GM12878 (cell line): ENCODE measurements around the gene HS6ST1. TPM values are rescaled to one million over a fixed set of nuclear protein-coding genes. Genes with fewer than 3 reads are reported as not detected.

Experiments used
- ATAC-seq: fragments of 200-7000 bp; cut with Tn5 transposase; 3 replicates; pipeline ENCODE4 v1.9.1; 2020; ENCODE audit warnings: mild to moderate bottlenecking, moderate library complexity
- BruUV-seq: library from RNA; stranded (reverse); fragments of 400-500 nt; replicated peaks from 2 replicates; lab custom pipeline; 2021; lab: Mats Ljungman, UMichigan
- CTCF ChIA-PET: fragments of 300-600 bp; sonication (Branson Sonifier 250); formaldehyde crosslinking; extraction: SDS; loops from one replicate; lab custom pipeline; 2021; ENCODE audit warnings: inconsistent platforms; lab: Yijun Ruan, JAX
- POLR2A ChIA-PET: fragments of 350-600 bp; formaldehyde crosslinking; extraction: SDS; loops from one replicate; lab custom pipeline; 2021; ENCODE audit warnings: inconsistent platforms; lab: Charles Lee
- RAD21 ChIA-PET: fragments of 300-600 bp; sonication (Branson Sonifier 250); formaldehyde crosslinking; loops from one replicate; lab custom pipeline; 2023; ENCODE audit warnings: antibody characterized with exemption; ENCODE audit not compliant: unreplicated experiment; lab: Charles Lee
- SMC1A ChIA-PET: fragments of 300-600 bp; sonication (Branson Sonifier 250); formaldehyde crosslinking; loops from one replicate; lab custom pipeline; 2023; ENCODE audit not compliant: unreplicated experiment, uncharacterized antibody; lab: Charles Lee
- DNase-seq: peaks from one replicate; pipeline ENCODE4 v3.0.0-alpha.2; 2011; ENCODE audit warnings: low read depth, low spot score
- FAIRE-seq: peaks from 3 replicates; lab custom pipeline; 2011; peaks lifted over from hg19 to GRCh38; lab: Jason Lieb, UNC
- H2AFZ ChIP-seq: 2 replicates; pipeline ENCODE4 v1.6.0; 2011; ENCODE audit warnings: low read depth, low read length, control low read depth; ENCODE audit not compliant: control insufficient read depth
- H3K27ac ChIP-seq: 2 replicates; pipeline ENCODE4 v1.5.1; 2011; ENCODE audit warnings: control low read depth; ENCODE audit not compliant: control insufficient read depth, insufficient read depth
- H3K27me3 ChIP-seq, 2 experiments: replicated peaks in 1 of 2; 2 replicates each; pipeline versions ENCODE4 v1.6.0 to v1.6.1; 2011; ENCODE audit warnings: low read length in 1 of 2; ENCODE audit not compliant: control insufficient read depth in 2 of 2, insufficient read depth in 2 of 2
- H3K36me3 ChIP-seq, 2 experiments: 2 replicates each; pipeline ENCODE4 v1.5.1; 2011; ENCODE audit warnings: low read length in 1 of 2; ENCODE audit not compliant: control insufficient read depth in 2 of 2, insufficient read depth in 2 of 2
- H3K4me1 ChIP-seq: 2 replicates; pipeline ENCODE4 v1.6.1; 2011; ENCODE audit warnings: mild to moderate bottlenecking, low read length, moderate library complexity, mixed read lengths; ENCODE audit not compliant: control insufficient read depth, insufficient read depth
- H3K4me2 ChIP-seq: 2 replicates; pipeline ENCODE4 v1.6.0; 2011; ENCODE audit warnings: control low read depth; ENCODE audit not compliant: control insufficient read depth, insufficient read depth
- H3K4me3 ChIP-seq: fragments of 200-600 bp; sonication (generic); 2 replicates; pipeline ENCODE4 v1.5.1; 2016
- H3K79me2 ChIP-seq: 2 replicates; pipeline ENCODE4 v1.6.0; 2011; ENCODE audit warnings: low read length; ENCODE audit not compliant: control insufficient read depth, insufficient read depth
- H3K9ac ChIP-seq: 2 replicates; pipeline ENCODE4 v1.8.0; 2011; ENCODE audit warnings: low read length, control low read depth, mixed read lengths; ENCODE audit not compliant: control insufficient read depth, insufficient read depth
- H3K9me3 ChIP-seq: replicated peaks from 3 replicates; pipeline ENCODE4 v1.5.1; 2011; ENCODE audit warnings: mild to moderate bottlenecking, low read length; ENCODE audit not compliant: control insufficient read depth, insufficient read depth
- H4K20me1 ChIP-seq: 2 replicates; pipeline ENCODE4 v1.6.0; 2011; ENCODE audit not compliant: control insufficient read depth, insufficient read depth
- EP300 ChIP-seq, 2 experiments: fragments of 150-350 bp in 1 of 2; IDR thresholded peaks; 2 replicates each; pipeline ENCODE4 v1.6.1; 2011 to 2012; ENCODE audit warnings: low read depth in 2 of 2, low read length in 2 of 2, borderline replicate concordance in 1 of 2, improper control_type of control experiment in 1 of 2, inconsistent platforms in 1 of 2; ENCODE audit not compliant: control insufficient read depth in 1 of 2
- PAX8 ChIP-seq: fragments of 450-650 bp; IDR thresholded peaks from 2 replicates; pipeline ENCODE4 v1.6.1; 2017; ENCODE audit warnings: mild to moderate bottlenecking, moderate library complexity
- REST ChIP-seq: IDR thresholded peaks from 2 replicates; pipeline ENCODE4 v1.6.1; 2012; ENCODE audit warnings: mild to moderate bottlenecking, low read depth, low read length
- ZBTB33 ChIP-seq: fragments of 450-650 bp; IDR thresholded peaks from 2 replicates; pipeline ENCODE4 v1.6.1; 2017; ENCODE audit warnings: mild to moderate bottlenecking
- ZNF207 ChIP-seq: fragments of 450-650 bp; IDR thresholded peaks from 2 replicates; pipeline ENCODE4 v1.6.1; 2014; ENCODE audit warnings: antibody characterized with exemption, mild to moderate bottlenecking, borderline replicate concordance
- WGBS: methylation state at CpG from one replicate; pipeline ENCODE4 v1.1.6; 2016; ENCODE audit warnings: low lambda C conversion rate; ENCODE audit not compliant: insufficient replicate concordance, insufficient coverage; ENCODE audit errors: missing lambda C conversion rate; 5-methylcytosine and 5-hydroxymethylcytosine counted together
- in situ Hi-C: fragments of 300-500 bp; cut with MboI; formaldehyde crosslinking; loops from 9 replicates; pipeline ENCODE4 v1.14.3; 2018; ENCODE audit warnings: mixed read lengths
- intact Hi-C: fragments of 100-400 bp; cut with micrococcal nuclease; formaldehyde crosslinking; loops from one replicate; pipeline ENCODE4 v1.14.2; 2022; ENCODE audit not compliant: unreplicated experiment
- polyA plus RNA-seq, 11 experiments: library from polyadenylated mRNA; depleted of rRNA in 4 of 11; unstranded in 6 of 11; stranded (reverse) in 5 of 11; fragments of >200 nt; fragmentation: Nextera tagmentation in 4 of 11; fragmentation: Illumina TruSeq in 1 of 11; extraction: Ambion mirVana in 4 of 11; extraction: Trizol in 1 of 11; gene quantifications; 1 replicate in 1 of 11; 2 replicates in 10 of 11; pipeline versions ENCODE4 v1.2.1 to v1.2.3, GENCODE V29; 2011 to 2016; ENCODE audit warnings: inconsistent platforms in 2 of 11, missing spikeins in 2 of 11, low read depth in 1 of 11
- total RNA-seq, 4 experiments: library from RNA; depleted of rRNA in 3 of 4; stranded (reverse); fragments of >200 nt in 3 of 4; fragmentation: Illumina TruSeq in 1 of 4; extraction: Trizol in 1 of 4; gene quantifications; 2 replicates each; pipeline versions ENCODE4 v1.2.1 to v1.2.3, GENCODE V29; 2013 to 2021
- TF ChIP-seq, protein P1 (sequence below): fragments of 450-650 bp; IDR thresholded peaks from 2 replicates; pipeline ENCODE4 v1.6.1; 2017; ENCODE audit warnings: mild to moderate bottlenecking, moderate library complexity

Gene HS6ST1
- total and polyA plus RNA-seq, 10 of the 15 experiments (the other 5 are each of a cell fraction or from before 2014, with no cell fraction given) = 0.48 to 17.0 (median 4.7) TPM

DNA sequence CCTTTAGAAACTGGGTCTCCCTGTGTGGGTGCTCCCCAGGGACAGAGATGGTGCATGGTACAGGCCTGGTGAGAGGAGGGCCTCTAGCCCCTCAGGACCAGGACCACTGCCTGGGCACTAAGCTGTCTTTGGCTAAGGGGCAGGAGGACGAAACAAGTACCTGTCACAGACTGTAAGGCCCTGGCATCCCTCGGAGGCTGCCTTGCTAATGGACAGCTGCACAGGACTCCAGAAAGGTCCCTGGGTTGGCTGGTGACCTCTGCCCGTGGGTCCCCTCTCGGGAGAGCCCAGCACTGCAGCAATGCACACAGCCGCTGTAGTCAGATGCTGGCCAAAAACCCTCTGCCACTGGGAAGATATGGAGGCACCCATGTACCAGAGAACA, 14.3 kb downstream of the HS6ST1 start:
- Histone ChIP-seq H3K9me3 (no peaks in the 10 kb centered on the region), H3K27ac (no peak overlapping the region), H3K4me3 (no peak overlapping the region), H3K4me1 (peaks cover 7% of the 10 kb centered on the region), H4K20me1 (no peaks in the 10 kb centered on the region; the same call in 1 of the 2 replicates), H3K79me2 (no peaks in the 10 kb centered on the region; the same call in 1 of the 2 replicates), H2AFZ (no peak overlapping the region), H3K9ac (no peak overlapping the region), H3K36me3 (no peaks in the 10 kb centered on the region; a peak in 1 of 4 replicates), H3K4me2 (no peak overlapping the region), H3K27me3 (no peaks in the 10 kb centered on the region)
- no peak for DNase-seq
- 86% methylated on average over 5 of the region's 5 CpGs for WGBS
- no TSS peak for BruUV-seq
- CTCF ChIA-PET = no interaction called here
- in situ Hi-C loops = no loop called here
- no peak for ATAC-seq
- SMC1A ChIA-PET = no interaction called here
- no peak for FAIRE-seq
- RAD21 ChIA-PET = no interaction called here
- intact Hi-C loops = no loop called here
- POLR2A ChIA-PET = no interaction called here
- no peak for TF ChIP-seq PAX8
- no peak for TF ChIP-seq ZBTB33
- no peak for TF ChIP-seq ZNF207

GRCh38 chr2:128303911-128304310, 14.8 kb downstream of the HS6ST1 start:
- H3K9ac ChIP-seq = no peak overlapping the region
- no peaks in the 10 kb centered on the region for H3K9me3 ChIP-seq
- no peak overlapping the region for H3K4me2 ChIP-seq
- SMC1A ChIA-PET = no interaction called here
- no peak overlapping the region for H2AFZ ChIP-seq
- BruUV-seq = no TSS peak
- DNase-seq (no peak), FAIRE-seq (no peak), ATAC-seq (no peak)
- 95% methylated on average over 7 of the region's 8 CpGs for WGBS
- H3K4me1 ChIP-seq = peaks cover 7% of the 10 kb centered on the region
- RAD21 ChIA-PET = no interaction called here
- H3K4me3 ChIP-seq = no peak overlapping the region
- in situ Hi-C loops = no loop called here
- no peaks in the 10 kb centered on the region for H3K27me3 ChIP-seq
- intact Hi-C loops = no loop called here
- no peaks in the 10 kb centered on the region; the same call in 1 of the 2 replicates for H3K79me2 ChIP-seq
- no peak overlapping the region for H3K27ac ChIP-seq
- H3K36me3 ChIP-seq = no peaks in the 10 kb centered on the region; a peak in 1 of 4 replicates
- H4K20me1 ChIP-seq = no peaks in the 10 kb centered on the region; the same call in 1 of the 2 replicates
- CTCF ChIA-PET = no interaction called here
- POLR2A ChIA-PET = no interaction called here
- TF ChIP-seq REST (no peak), EP300 (IDR thresholded peaks at IDR 0.05; ENCODE audit: borderline replicate concordance in 1 of 2, control insufficient read depth in 1 of 2, low read depth in 2 of 2, low read length in 2 of 2) (no peak)
- TF ChIP-seq, protein P1, sequence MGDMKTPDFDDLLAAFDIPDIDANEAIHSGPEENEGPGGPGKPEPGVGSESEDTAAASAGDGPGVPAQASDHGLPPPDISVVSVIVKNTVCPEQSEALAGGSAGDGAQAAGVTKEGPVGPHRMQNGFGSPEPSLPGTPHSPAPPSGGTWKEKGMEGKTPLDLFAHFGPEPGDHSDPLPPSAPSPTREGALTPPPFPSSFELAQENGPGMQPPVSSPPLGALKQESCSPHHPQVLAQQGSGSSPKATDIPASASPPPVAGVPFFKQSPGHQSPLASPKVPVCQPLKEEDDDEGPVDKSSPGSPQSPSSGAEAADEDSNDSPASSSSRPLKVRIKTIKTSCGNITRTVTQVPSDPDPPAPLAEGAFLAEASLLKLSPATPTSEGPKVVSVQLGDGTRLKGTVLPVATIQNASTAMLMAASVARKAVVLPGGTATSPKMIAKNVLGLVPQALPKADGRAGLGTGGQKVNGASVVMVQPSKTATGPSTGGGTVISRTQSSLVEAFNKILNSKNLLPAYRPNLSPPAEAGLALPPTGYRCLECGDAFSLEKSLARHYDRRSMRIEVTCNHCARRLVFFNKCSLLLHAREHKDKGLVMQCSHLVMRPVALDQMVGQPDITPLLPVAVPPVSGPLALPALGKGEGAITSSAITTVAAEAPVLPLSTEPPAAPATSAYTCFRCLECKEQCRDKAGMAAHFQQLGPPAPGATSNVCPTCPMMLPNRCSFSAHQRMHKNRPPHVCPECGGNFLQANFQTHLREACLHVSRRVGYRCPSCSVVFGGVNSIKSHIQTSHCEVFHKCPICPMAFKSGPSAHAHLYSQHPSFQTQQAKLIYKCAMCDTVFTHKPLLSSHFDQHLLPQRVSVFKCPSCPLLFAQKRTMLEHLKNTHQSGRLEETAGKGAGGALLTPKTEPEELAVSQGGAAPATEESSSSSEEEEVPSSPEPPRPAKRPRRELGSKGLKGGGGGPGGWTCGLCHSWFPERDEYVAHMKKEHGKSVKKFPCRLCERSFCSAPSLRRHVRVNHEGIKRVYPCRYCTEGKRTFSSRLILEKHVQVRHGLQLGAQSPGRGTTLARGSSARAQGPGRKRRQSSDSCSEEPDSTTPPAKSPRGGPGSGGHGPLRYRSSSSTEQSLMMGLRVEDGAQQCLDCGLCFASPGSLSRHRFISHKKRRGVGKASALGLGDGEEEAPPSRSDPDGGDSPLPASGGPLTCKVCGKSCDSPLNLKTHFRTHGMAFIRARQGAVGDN = no peak
